ENCODE results near the gene AURKB. TPM values are rescaled to one million over a fixed set of nuclear protein-coding genes. Genes with fewer than 3 reads are reported as not detected.
A peak's percentile ranks its signal among the peaks of the same experiment; 100 is the strongest.

The AURKB gene
- total and polyA plus RNA-seq, 4 donors: 2.1 to 5.7 (median 3.7) TPM

- peaks cover 3 to 26% (median 14%) of the 10 kb centered on the region in 4 donors for H3K36me3 ChIP-seq (ENCODE audit: control insufficient read depth in 4 of 4, insufficient read depth in 4 of 4, low read length in 4 of 4)
- H3K9ac ChIP-seq (ENCODE audit: insufficient read depth in 1 of 2, low read length in 2 of 2): no peak overlapping the region
- peaks cover 10 to 53% (median 29%) of the 10 kb centered on the region in 5 donors for H3K4me1 ChIP-seq (ENCODE audit: control insufficient read depth in 5 of 5, insufficient read depth in 5 of 5, low read length in 5 of 5)
- H3K27ac ChIP-seq (ENCODE audit: low read depth in 1 of 2, low read length in 1 of 2): no peak overlapping the region
- DNase-seq (no peak), ATAC-seq (ENCODE audit: insufficient read depth, low FRiP score) (no peak)
- no peaks in the 10 kb centered on the region for H3K9me3 ChIP-seq (ENCODE audit: control insufficient read depth in 4 of 4, insufficient read depth in 3 of 4, low read length in 3 of 4)
- 75 to 89% methylated on average over 4 of the region's 4 CpGs for WGBS, 2 donors
- no peak overlapping the region for H3K4me3 ChIP-seq
- no peaks in the 10 kb centered on the region for H3K27me3 ChIP-seq (ENCODE audit: control insufficient read depth in 3 of 3, insufficient read depth in 3 of 3, low read length in 2 of 3)
- TF ChIP-seq, protein P1, sequence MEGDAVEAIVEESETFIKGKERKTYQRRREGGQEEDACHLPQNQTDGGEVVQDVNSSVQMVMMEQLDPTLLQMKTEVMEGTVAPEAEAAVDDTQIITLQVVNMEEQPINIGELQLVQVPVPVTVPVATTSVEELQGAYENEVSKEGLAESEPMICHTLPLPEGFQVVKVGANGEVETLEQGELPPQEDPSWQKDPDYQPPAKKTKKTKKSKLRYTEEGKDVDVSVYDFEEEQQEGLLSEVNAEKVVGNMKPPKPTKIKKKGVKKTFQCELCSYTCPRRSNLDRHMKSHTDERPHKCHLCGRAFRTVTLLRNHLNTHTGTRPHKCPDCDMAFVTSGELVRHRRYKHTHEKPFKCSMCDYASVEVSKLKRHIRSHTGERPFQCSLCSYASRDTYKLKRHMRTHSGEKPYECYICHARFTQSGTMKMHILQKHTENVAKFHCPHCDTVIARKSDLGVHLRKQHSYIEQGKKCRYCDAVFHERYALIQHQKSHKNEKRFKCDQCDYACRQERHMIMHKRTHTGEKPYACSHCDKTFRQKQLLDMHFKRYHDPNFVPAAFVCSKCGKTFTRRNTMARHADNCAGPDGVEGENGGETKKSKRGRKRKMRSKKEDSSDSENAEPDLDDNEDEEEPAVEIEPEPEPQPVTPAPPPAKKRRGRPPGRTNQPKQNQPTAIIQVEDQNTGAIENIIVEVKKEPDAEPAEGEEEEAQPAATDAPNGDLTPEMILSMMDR (IDR thresholded peaks at IDR 0.05; ENCODE audit: control extremely low read depth, extremely low read depth): no peak
Observed at GRCh38 chr17:8159459-8160223, 50.7 kb downstream of the AURKB start.

DNA sequence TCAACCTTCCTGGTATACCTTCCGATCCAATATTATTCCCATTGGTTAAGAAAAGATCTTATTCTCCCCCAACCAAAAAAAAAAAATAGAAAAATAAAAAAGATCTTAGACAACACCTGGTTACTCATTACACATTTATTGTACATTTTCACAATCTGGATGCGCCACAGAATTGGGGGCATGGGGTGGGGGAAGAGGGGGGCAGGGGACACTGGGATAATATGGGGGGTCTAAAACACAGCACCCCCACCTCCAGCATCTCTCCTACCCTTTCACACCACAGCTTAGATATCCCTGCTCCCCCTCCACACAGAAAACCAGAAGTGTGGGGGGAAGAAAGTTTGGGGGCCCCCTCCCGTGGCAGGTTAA, 51.4 kb downstream of the AURKB start:
- peaks cover 8 to 50% (median 26%) of the 10 kb centered on the region in 5 donors for H3K4me1 ChIP-seq (ENCODE audit: control insufficient read depth in 5 of 5, insufficient read depth in 5 of 5, low read length in 5 of 5)
- no peak overlapping the region for H3K9ac ChIP-seq (ENCODE audit: insufficient read depth in 1 of 2, low read length in 2 of 2)
- ATAC-seq (ENCODE audit: insufficient read depth, low FRiP score): no peak
- no peak overlapping the region for H3K4me3 ChIP-seq
- TF ChIP-seq, protein P1 (IDR thresholded peaks at IDR 0.05; ENCODE audit: control extremely low read depth, extremely low read depth): no peak
- H3K36me3 ChIP-seq (ENCODE audit: control insufficient read depth in 4 of 4, insufficient read depth in 4 of 4, low read length in 4 of 4): peaks cover 3 to 26% (median 14%) of the 10 kb centered on the region in 4 donors
- H3K9me3 ChIP-seq (ENCODE audit: control insufficient read depth in 4 of 4, insufficient read depth in 3 of 4, low read length in 3 of 4): no peaks in the 10 kb centered on the region
- no peaks in the 10 kb centered on the region for H3K27me3 ChIP-seq (ENCODE audit: control insufficient read depth in 3 of 3, insufficient read depth in 3 of 3, low read length in 2 of 3)
- no peak overlapping the region for H3K27ac ChIP-seq (ENCODE audit: low read depth in 1 of 2, low read length in 1 of 2)
- WGBS, 2 donors: 59% methylated on average over 3 of the region's 3 CpGs
- no peak for DNase-seq

- ATAC-seq (ENCODE audit: insufficient read depth, low FRiP score): no peak
- H3K9ac ChIP-seq (ENCODE audit: insufficient read depth in 1 of 2, low read length in 2 of 2): no peak overlapping the region
- H3K4me1 ChIP-seq (ENCODE audit: control insufficient read depth in 5 of 5, insufficient read depth in 5 of 5, low read length in 5 of 5): peaks cover 3 to 50% (median 28%) of the 10 kb centered on the region in 5 donors
- peak overlapping the region; percentile 81 to 85 for H3K27ac ChIP-seq (ENCODE audit: low read depth in 1 of 2, low read length in 1 of 2)
- no peak overlapping the region for H3K4me3 ChIP-seq
- peak; percentile 88 to 92 (median 90) for DNase-seq
- TF ChIP-seq, protein P1 (IDR thresholded peaks at IDR 0.05; ENCODE audit: control extremely low read depth, extremely low read depth): peak; percentile 91
- no peaks in the 10 kb centered on the region for H3K9me3 ChIP-seq (ENCODE audit: control insufficient read depth in 4 of 4, insufficient read depth in 3 of 4, low read length in 3 of 4)
- peaks cover 3 to 26% (median 14%) of the 10 kb centered on the region in 4 donors for H3K36me3 ChIP-seq (ENCODE audit: control insufficient read depth in 4 of 4, insufficient read depth in 4 of 4, low read length in 4 of 4)
- 43 to 52% methylated on average over 20 of the region's 20 CpGs for WGBS, 2 donors
- no peaks in the 10 kb centered on the region for H3K27me3 ChIP-seq (ENCODE audit: control insufficient read depth in 3 of 3, insufficient read depth in 3 of 3, low read length in 2 of 3)
Observed at GRCh38 chr17:8158267-8159031, 51.9 kb downstream of the AURKB start.
